Transverse colon (tissue), 4 donors: ENCODE measurements around the gene GNLY. TPM values are rescaled to one million over a fixed set of nuclear protein-coding genes. Genes with fewer than 3 reads are reported as not detected.

Experiments used
- DNase-seq: peaks from one replicate; pipeline ENCODE4 v3.0.0-alpha.2; 2019
- H3K27ac ChIP-seq, 4 donors: fragments of 200-600 bp; sonication (generic); 2 replicates each; pipeline ENCODE4 v1.5.1; 2016 to 2018; ENCODE audit warnings: inconsistent platforms in 4 of 4
- H3K27me3 ChIP-seq: fragments of 200-600 bp; sonication (generic); 2 replicates; pipeline ENCODE4 v1.5.1; 2017; ENCODE audit warnings: inconsistent platforms
- H3K36me3 ChIP-seq, 4 donors: fragments of 200-600 bp; sonication (generic); 2 replicates each; pipeline ENCODE4 v1.5.1; 2017 to 2019; ENCODE audit warnings: inconsistent platforms in 4 of 4
- H3K4me1 ChIP-seq, 4 donors: fragments of 200-600 bp; sonication (generic); 2 replicates each; pipeline ENCODE4 v1.5.1; 2017 to 2020; ENCODE audit warnings: inconsistent platforms in 4 of 4
- H3K4me3 ChIP-seq, 4 donors: fragments of 200-600 bp; sonication (generic); 1 replicate in 1 of 4; 2 replicates in 3 of 4; pipeline versions ENCODE4 v1.5.1 to v1.6.1; 2017 to 2019; ENCODE audit warnings: inconsistent platforms in 4 of 4
- H3K9me3 ChIP-seq, 2 donors: fragments of 200-600 bp; sonication (generic); 2 replicates each; pipeline ENCODE4 v1.5.1; 2017 to 2019; ENCODE audit warnings: inconsistent platforms in 2 of 2
- EP300 ChIP-seq: sonication (generic); formaldehyde crosslinking; IDR thresholded peaks from one replicate; pipeline ENCODE4 v1.6.1; 2017; ENCODE audit warnings: antibody characterized with exemption, low read depth
- POLR2A ChIP-seq: fragments of 450-650 bp; IDR thresholded peaks from one replicate; pipeline ENCODE4 v1.6.1; 2016; ENCODE audit warnings: antibody characterized with exemption, mild to moderate bottlenecking, moderate library complexity
- POLR2AphosphoS5 ChIP-seq, 3 donors: sonication (generic); formaldehyde crosslinking; IDR thresholded peaks; one replicate each; pipeline ENCODE4 v1.6.1; 2016; ENCODE audit warnings: antibody characterized with exemption in 3 of 3
- WGBS, 2 donors: methylation state at CpG; one replicate each; pipeline ENCODE4 v1.1.5; 2018; ENCODE audit warnings: low coverage in 1 of 2; 5-methylcytosine and 5-hydroxymethylcytosine counted together
- in situ Hi-C, 4 donors: fragments of 200-750 bp; cut with MboI; loops; one replicate each; pipeline versions ENCODE4 v1.15.0 to v1.15.1; 2017; ENCODE audit warnings: low sequenced_read_pairs in 3 of 4, low pct_ligation_motif_present in 1 of 4, low pct_unique_long_range_greater_than_20kb in 1 of 4
- intact Hi-C: fragments of 100-400 bp; cut with DNase I; formaldehyde crosslinking; loops from one replicate; pipeline ENCODE4 v1.15.1; 2023; ENCODE audit warnings: low total_unique reads
- total RNA-seq, 4 donors: library from RNA; depleted of rRNA; stranded (reverse); fragments of >200 nt; gene quantifications; one replicate each; pipeline ENCODE4 v1.1.0, GENCODE V29; 2016
- TF ChIP-seq, protein P1 (sequence below), 5 experiments: fragments of 200-600 bp in 3 of 5; fragments of 450-650 bp in 2 of 5; sonication (generic) in 3 of 5; IDR thresholded peaks; 1 replicate in 2 of 5; 2 replicates in 3 of 5; pipeline ENCODE4 v1.5.1; 2016 to 2017; ENCODE audit warnings: antibody characterized with exemption in 5 of 5, inconsistent platforms in 3 of 5, mild to moderate bottlenecking in 2 of 5, moderate library complexity in 1 of 5

GNLY gene
- total RNA-seq, 4 donors from 2014 or later, result 5.2 to 11.7 TPM; not detected in 2

DNA sequence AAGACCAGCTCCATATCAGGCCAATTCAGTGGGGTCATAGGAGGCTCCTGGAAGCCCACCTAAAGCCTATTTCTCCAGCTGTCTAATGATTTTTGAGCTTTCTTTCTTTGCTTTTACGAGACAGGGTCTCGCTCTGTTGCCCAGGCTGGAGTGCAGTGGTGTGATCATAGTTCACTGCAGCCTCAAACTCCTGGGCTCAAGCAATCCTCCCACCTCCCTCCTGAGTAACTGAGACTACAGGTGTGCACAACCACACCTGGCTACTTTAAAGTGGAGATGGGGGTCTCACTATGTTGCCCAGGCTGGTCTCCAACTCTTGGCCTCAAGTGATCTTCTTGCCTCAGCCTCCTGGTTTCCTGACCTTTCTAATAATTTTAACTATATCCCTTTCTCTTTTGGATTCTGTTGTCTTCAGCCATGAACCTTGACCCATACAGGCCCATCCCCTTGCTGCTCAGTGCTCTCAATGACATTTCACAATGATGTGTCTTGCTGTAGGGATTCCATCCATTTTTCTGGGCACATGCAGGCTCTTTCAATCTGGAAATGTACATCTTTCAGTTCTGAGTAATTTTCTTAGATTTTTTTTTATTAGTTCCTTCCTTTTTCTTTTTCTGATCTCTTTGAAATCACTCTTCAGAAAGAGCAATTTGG, 29.7 kb downstream of the GNLY start:
- no peak for DNase-seq
- H3K9me3 ChIP-seq, result no peaks in the 10 kb centered on the region
- H3K27me3 ChIP-seq, result peaks cover 4% of the 10 kb centered on the region
- H3K36me3 ChIP-seq, result no peaks in the 10 kb centered on the region
- in situ Hi-C loops, result no loop called here
- intact Hi-C loops, result no loop called here
- no peak for TF ChIP-seq POLR2AphosphoS5 (IDR thresholded peaks at IDR 0.05)
- TF ChIP-seq POLR2A, result no peak
- no peak for TF ChIP-seq EP300
- TF ChIP-seq, protein P1, sequence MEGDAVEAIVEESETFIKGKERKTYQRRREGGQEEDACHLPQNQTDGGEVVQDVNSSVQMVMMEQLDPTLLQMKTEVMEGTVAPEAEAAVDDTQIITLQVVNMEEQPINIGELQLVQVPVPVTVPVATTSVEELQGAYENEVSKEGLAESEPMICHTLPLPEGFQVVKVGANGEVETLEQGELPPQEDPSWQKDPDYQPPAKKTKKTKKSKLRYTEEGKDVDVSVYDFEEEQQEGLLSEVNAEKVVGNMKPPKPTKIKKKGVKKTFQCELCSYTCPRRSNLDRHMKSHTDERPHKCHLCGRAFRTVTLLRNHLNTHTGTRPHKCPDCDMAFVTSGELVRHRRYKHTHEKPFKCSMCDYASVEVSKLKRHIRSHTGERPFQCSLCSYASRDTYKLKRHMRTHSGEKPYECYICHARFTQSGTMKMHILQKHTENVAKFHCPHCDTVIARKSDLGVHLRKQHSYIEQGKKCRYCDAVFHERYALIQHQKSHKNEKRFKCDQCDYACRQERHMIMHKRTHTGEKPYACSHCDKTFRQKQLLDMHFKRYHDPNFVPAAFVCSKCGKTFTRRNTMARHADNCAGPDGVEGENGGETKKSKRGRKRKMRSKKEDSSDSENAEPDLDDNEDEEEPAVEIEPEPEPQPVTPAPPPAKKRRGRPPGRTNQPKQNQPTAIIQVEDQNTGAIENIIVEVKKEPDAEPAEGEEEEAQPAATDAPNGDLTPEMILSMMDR (IDR thresholded peaks at IDR 0.05), result no peak
- H3K4me3 ChIP-seq, result no peak overlapping the region
- H3K4me1 ChIP-seq, result peaks cover 0 to 5% (median 2%) of the 10 kb centered on the region in 4 donors
- WGBS, 2 donors, result 95% methylated on average over 2 of the region's 2 CpGs; no CpG with 5 or more reads in 1 of the 2 donors
- H3K27ac ChIP-seq, result no peak overlapping the region

DNA sequence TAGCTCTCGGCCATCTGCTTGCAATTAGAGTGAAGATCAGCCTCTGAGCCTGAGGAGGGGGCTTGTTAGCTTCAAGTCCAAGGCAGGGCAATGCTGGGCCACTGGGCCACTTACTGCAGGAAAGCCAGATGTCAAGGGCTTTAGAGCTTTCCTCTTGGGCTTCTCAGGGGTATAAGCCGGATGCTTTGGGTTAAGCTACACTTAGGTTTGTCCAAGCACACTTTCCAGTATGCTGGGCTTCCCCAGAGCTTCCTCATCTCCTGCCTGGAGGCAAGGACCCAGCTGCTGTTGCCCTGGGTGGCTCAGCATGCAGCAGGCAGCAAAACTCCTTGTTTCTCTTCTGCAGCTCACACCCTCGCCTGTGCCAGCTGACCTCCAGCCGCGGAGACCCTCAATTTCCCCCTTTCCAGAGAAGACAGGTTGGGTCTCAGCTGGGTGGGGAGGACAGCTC, 30.6 kb downstream of the GNLY start:
- H3K4me1 ChIP-seq, result peaks cover 0 to 11% (median 4%) of the 10 kb centered on the region in 4 donors
- no peaks in the 10 kb centered on the region for H3K9me3 ChIP-seq
- H3K36me3 ChIP-seq, result no peaks in the 10 kb centered on the region
- peaks cover 4% of the 10 kb centered on the region for H3K27me3 ChIP-seq
- TF ChIP-seq POLR2A, result no peak
- TF ChIP-seq, protein P1 (IDR thresholded peaks at IDR 0.05), result no peak
- TF ChIP-seq POLR2AphosphoS5 (IDR thresholded peaks at IDR 0.05), result no peak
- no peak for TF ChIP-seq EP300
- DNase-seq, result no peak
- intact Hi-C loops, result no loop called here
- 79% methylated on average over 5 of the region's 5 CpGs; no CpG with 5 or more reads in 1 of the 2 donors for WGBS, 2 donors
- H3K4me3 ChIP-seq, result no peak overlapping the region
- in situ Hi-C loops, result no loop called here
- H3K27ac ChIP-seq, result no peak overlapping the region

DNA sequence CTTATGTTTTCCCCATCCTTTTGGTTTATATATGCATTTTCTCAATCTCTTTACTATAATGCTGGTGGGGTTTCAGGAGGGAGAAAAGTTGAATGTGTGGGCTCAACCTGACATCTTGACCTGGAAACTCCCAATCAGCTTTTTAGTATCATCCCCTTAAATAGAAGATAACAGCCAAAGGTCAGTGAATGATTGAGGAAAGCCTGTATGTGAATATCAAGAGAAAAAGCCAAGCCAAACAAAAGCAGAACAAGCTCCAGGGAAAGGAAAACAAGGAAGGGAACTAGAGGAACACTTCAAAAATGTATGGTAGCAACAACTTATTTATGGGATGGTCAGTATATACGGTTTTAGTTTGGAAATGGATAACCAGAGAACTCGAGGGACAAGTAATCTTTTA, 31.3 kb downstream of the GNLY start:
- in situ Hi-C loops, result no loop called here
- TF ChIP-seq POLR2AphosphoS5 (IDR thresholded peaks at IDR 0.05), result no peak
- TF ChIP-seq EP300, result no peak
- TF ChIP-seq POLR2A, result no peak
- TF ChIP-seq, protein P1 (IDR thresholded peaks at IDR 0.05), result no peak

DNA sequence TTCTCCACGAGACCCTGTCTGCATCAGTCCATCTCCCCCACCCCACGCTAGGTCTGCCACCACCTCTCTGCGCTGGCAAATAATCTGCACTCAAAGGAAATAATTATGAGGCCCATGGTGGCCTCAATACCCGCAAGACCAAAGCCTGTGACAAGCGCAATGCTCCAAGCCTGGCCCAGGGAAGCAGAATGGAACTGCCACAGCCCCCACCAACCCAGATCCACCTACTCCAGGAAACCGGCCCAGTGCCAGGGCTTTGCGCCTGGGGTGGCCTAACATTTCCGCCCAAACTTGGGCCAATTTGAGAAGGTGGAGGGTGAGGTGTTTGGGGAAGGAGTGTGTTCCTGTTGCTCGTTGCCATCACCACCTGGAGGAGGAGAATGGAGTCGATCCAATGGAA, 33.6 kb downstream of the GNLY start:
- no peak overlapping the region for H3K4me3 ChIP-seq

More for the DNA sequence above, 31.3 kb downstream of the GNLY start:
- H3K4me1 ChIP-seq, result peaks cover 0 to 11% (median 4%) of the 10 kb centered on the region in 4 donors
- no peaks in the 10 kb centered on the region for H3K9me3 ChIP-seq
- H3K36me3 ChIP-seq, result no peaks in the 10 kb centered on the region
- H3K27me3 ChIP-seq, result peaks cover 4% of the 10 kb centered on the region
- 26 to 33% methylated on average over 2 of the region's 2 CpGs for WGBS, 2 donors
- H3K4me3 ChIP-seq, result no peak overlapping the region
- DNase-seq, result no peak
- intact Hi-C loops, result no loop called here
- H3K27ac ChIP-seq, result no peak overlapping the region

More for the DNA sequence above, 33.6 kb downstream of the GNLY start:
- TF ChIP-seq EP300, result no peak
- TF ChIP-seq POLR2AphosphoS5 (IDR thresholded peaks at IDR 0.05), result no peak
- TF ChIP-seq POLR2A, result no peak
- TF ChIP-seq, protein P1 (IDR thresholded peaks at IDR 0.05), result no peak
- DNase-seq, result no peak
- peaks cover 0 to 11% (median 4%) of the 10 kb centered on the region in 4 donors for H3K4me1 ChIP-seq
- no peaks in the 10 kb centered on the region for H3K9me3 ChIP-seq
- H3K36me3 ChIP-seq, result no peaks in the 10 kb centered on the region
- peaks cover 4% of the 10 kb centered on the region for H3K27me3 ChIP-seq
- intact Hi-C loops, result loop anchor here (2.0 kb wide), 2 partner anchors 47 to 87 kb away; no protein-coding TSS in a partner anchor
- WGBS, 2 donors, result 70 to 76% methylated on average over 2 to 10 of the region's 10 CpGs
- in situ Hi-C loops, result no loop called here
- H3K27ac ChIP-seq, result no peak overlapping the region
